GM23248 (cell line): ENCODE data around the gene ATF7IP. TPM values are rescaled to one million over a fixed set of nuclear protein-coding genes. Genes with fewer than 3 reads are reported as not detected.

Experiments used
- DNase-seq: peaks from one replicate; pipeline ENCODE4 v3.0.0-alpha.2; 2015
- H2AFZ ChIP-seq: fragments of 200-600 bp; sonication (generic); 2 replicates; pipeline ENCODE4 v1.6.1; 2016; ENCODE audit warnings: antibody characterized with exemption
- H3F3A ChIP-seq: fragments of 200-600 bp; sonication (generic); 2 replicates; pipeline ENCODE4 v1.6.1; 2016; ENCODE audit warnings: mild to moderate bottlenecking, antibody characterized with exemption, mixed run types; ENCODE audit not compliant: insufficient read depth
- H3K27ac ChIP-seq: fragments of 200-600 bp; sonication (generic); 2 replicates; pipeline ENCODE4 v1.5.1; 2016; ENCODE audit warnings: mild to moderate bottlenecking
- H3K27me3 ChIP-seq: fragments of 200-600 bp; sonication (generic); replicated peaks from 2 replicates; pipeline ENCODE4 v1.6.1; 2016; ENCODE audit warnings: mild to moderate bottlenecking; ENCODE audit not compliant: insufficient read depth
- H3K36me3 ChIP-seq: fragments of 200-600 bp; sonication (generic); 2 replicates; pipeline ENCODE4 v1.6.1; 2016; ENCODE audit warnings: low read depth, mild to moderate bottlenecking
- H3K4me1 ChIP-seq: fragments of 200-600 bp; sonication (generic); 2 replicates; pipeline ENCODE4 v1.6.1; 2016; ENCODE audit warnings: mild to moderate bottlenecking; ENCODE audit not compliant: insufficient read depth
- H3K4me2 ChIP-seq: fragments of 200-600 bp; sonication (generic); one replicate; pipeline ENCODE4 v1.6.1; 2016; ENCODE audit warnings: mild to moderate bottlenecking; ENCODE audit not compliant: unreplicated experiment
- H3K4me3 ChIP-seq: fragments of 200-600 bp; sonication (generic); 2 replicates; pipeline ENCODE4 v1.5.1; 2016; ENCODE audit warnings: mild to moderate bottlenecking
- H3K79me2 ChIP-seq: fragments of 200-600 bp; sonication (generic); 2 replicates; pipeline ENCODE4 v1.6.1; 2016; ENCODE audit warnings: mild to moderate bottlenecking; ENCODE audit not compliant: insufficient read depth
- H3K9ac ChIP-seq: fragments of 200-600 bp; sonication (generic); 2 replicates; pipeline ENCODE4 v1.6.1; 2016; ENCODE audit warnings: mild to moderate bottlenecking
- H3K9me2 ChIP-seq: fragments of 200-600 bp; sonication (generic); 2 replicates; pipeline ENCODE4 v1.6.1; 2016; ENCODE audit warnings: mixed run types, mild to moderate bottlenecking, moderate library complexity; ENCODE audit not compliant: insufficient read depth
- H3K9me3 ChIP-seq: fragments of 200-600 bp; sonication (generic); one replicate; pipeline ENCODE4 v1.6.1; 2017; ENCODE audit warnings: low read depth
- H4K20me1 ChIP-seq: fragments of 200-600 bp; sonication (generic); 2 replicates; pipeline ENCODE4 v1.6.0; 2016; ENCODE audit not compliant: insufficient read depth
- EZH2 ChIP-seq: fragments of 200-600 bp; sonication (generic); IDR thresholded peaks from 2 replicates; pipeline ENCODE4 v1.6.1; 2018; ENCODE audit warnings: antibody characterized with exemption, mild to moderate bottlenecking; ENCODE audit not compliant: insufficient read depth, poor library complexity, severe bottlenecking
- EZH2phosphoT487 ChIP-seq: fragments of 200-600 bp; sonication (generic); IDR thresholded peaks from 2 replicates; pipeline ENCODE4 v1.6.1; 2018; ENCODE audit warnings: antibody characterized with exemption, moderate library complexity, mild to moderate bottlenecking, low read depth; ENCODE audit not compliant: insufficient read depth
- WGBS, 2 experiments: methylation state at CpG; one replicate each; pipeline ENCODE4 v1.1.6; 2015 to 2017; ENCODE audit warnings: low lambda C conversion rate in 2 of 2, low coverage in 1 of 2; ENCODE audit errors: missing lambda C conversion rate in 2 of 2; 5-methylcytosine and 5-hydroxymethylcytosine counted together
- in situ Hi-C: fragments of 300-500 bp; cut with MboI; formaldehyde crosslinking; loops from 2 replicates; pipeline ENCODE4 v1.15.0; 2020
- polyA plus RNA-seq: library from polyadenylated mRNA; unstranded; fragments of >200 nt; fragmentation: Nextera tagmentation; extraction: Ambion mirVana; gene quantifications from 2 replicates; pipeline ENCODE4 v1.2.1, GENCODE V29; 2016
- total RNA-seq: library from RNA; depleted of rRNA; stranded (reverse); fragments of >200 nt; shearing (Covaris generic); gene quantifications from 2 replicates; pipeline ENCODE4 v1.2.3, GENCODE V29; 2014

ATF7IP gene
- total and polyA plus RNA-seq, 2 experiments from 2014 or later: 17.7 to 24.9 TPM

- peaks cover 99% of the 10 kb centered on the region for H3K79me2 ChIP-seq
- TF ChIP-seq EZH2phosphoT487 (no peak), EZH2 (no peak)
- in situ Hi-C loops: no loop called here
Observed at GRCh38 chr12:14422516-14423230, 57.2 kb downstream of the ATF7IP start.

GRCh38 chr12:14424545-14424944, 59.1 kb downstream of the ATF7IP start:
- Histone ChIP-seq H3K4me3 (no peak overlapping the region), H3F3A (no peaks in the 10 kb centered on the region; the same call in 1 of the 2 replicates), H3K27ac (no peak overlapping the region), H3K9ac (no peak overlapping the region), H2AFZ (no peak overlapping the region), H3K79me2 (peaks cover 99% of the 10 kb centered on the region), H3K27me3 (no peaks in the 10 kb centered on the region), H3K9me3 (no peaks in the 10 kb centered on the region), H3K36me3 (peaks cover 25% of the 10 kb centered on the region; the same call in 1 of the 2 replicates), H3K4me2 (no peak overlapping the region), H3K4me1 (no peaks in the 10 kb centered on the region), H4K20me1 (no peaks in the 10 kb centered on the region), H3K9me2 (no peaks in the 10 kb centered on the region)
- 100% methylated on average over 3 of the region's 3 CpGs for WGBS, 2 experiments
- TF ChIP-seq EZH2phosphoT487 (no peak), EZH2 (no peak)
- in situ Hi-C loops: no loop called here
- no peak for DNase-seq

More at GRCh38 chr12:14422516-14423230, 57.2 kb downstream of the ATF7IP start:
- Histone ChIP-seq H2AFZ (no peak overlapping the region), H3K4me3 (no peak overlapping the region), H3K27ac (no peak overlapping the region), H3K36me3 (peaks cover 21% of the 10 kb centered on the region; the same call in 1 of the 2 replicates), H3K27me3 (no peaks in the 10 kb centered on the region), H3K4me1 (peaks cover 15% of the 10 kb centered on the region), H3F3A (peaks cover 4% of the 10 kb centered on the region; the same call in 1 of the 2 replicates), H3K9me2 (no peaks in the 10 kb centered on the region), H3K4me2 (no peak overlapping the region), H4K20me1 (no peaks in the 10 kb centered on the region), H3K9me3 (no peaks in the 10 kb centered on the region), H3K9ac (no peak overlapping the region)
- WGBS, 2 experiments: 97 to 98% methylated on average over 4 of the region's 4 CpGs
- DNase-seq: no peak

GRCh38 chr12:14426792-14427191, 61.3 kb downstream of the ATF7IP start:
- no peak overlapping the region for H3K27ac ChIP-seq
- H4K20me1 ChIP-seq: no peaks in the 10 kb centered on the region
- no peak overlapping the region for H3K4me2 ChIP-seq
- no peaks in the 10 kb centered on the region for H3K4me1 ChIP-seq
- peaks cover 100% of the 10 kb centered on the region for H3K79me2 ChIP-seq
- H3K4me3 ChIP-seq: no peak overlapping the region
- no peak overlapping the region for H2AFZ ChIP-seq
- no peak for TF ChIP-seq EZH2phosphoT487
- no peak for TF ChIP-seq EZH2
- no peaks in the 10 kb centered on the region for H3K9me3 ChIP-seq
- no peak for DNase-seq
- no peaks in the 10 kb centered on the region for H3K9me2 ChIP-seq
- H3K36me3 ChIP-seq: peaks cover 35% of the 10 kb centered on the region; the same call in 1 of the 2 replicates
- H3F3A ChIP-seq: no peaks in the 10 kb centered on the region; the same call in 1 of the 2 replicates
- no peak overlapping the region for H3K9ac ChIP-seq
- no peaks in the 10 kb centered on the region for H3K27me3 ChIP-seq
- in situ Hi-C loops: no loop called here

- no peaks in the 10 kb centered on the region for H3K27me3 ChIP-seq
- H3K36me3 ChIP-seq: peaks cover 35% of the 10 kb centered on the region; the same call in 1 of the 2 replicates
- no peaks in the 10 kb centered on the region for H3K9me3 ChIP-seq
- TF ChIP-seq EZH2phosphoT487: no peak
- TF ChIP-seq EZH2: no peak
- H3K79me2 ChIP-seq: peaks cover 100% of the 10 kb centered on the region
- H3K27ac ChIP-seq: no peak overlapping the region
- WGBS, 2 experiments: 100% methylated on average over 1 of the region's 1 CpG
- H3K4me2 ChIP-seq: no peak overlapping the region
- H3K9me2 ChIP-seq: no peaks in the 10 kb centered on the region
- no peak overlapping the region for H3K4me3 ChIP-seq
- no peak overlapping the region for H2AFZ ChIP-seq
- in situ Hi-C loops: no loop called here
- H3K4me1 ChIP-seq: no peaks in the 10 kb centered on the region
- H4K20me1 ChIP-seq: no peaks in the 10 kb centered on the region
- no peak for DNase-seq
- H3F3A ChIP-seq: no peaks in the 10 kb centered on the region; the same call in 1 of the 2 replicates
- H3K9ac ChIP-seq: no peak overlapping the region
Observed at GRCh38 chr12:14427929-14428328, 62.4 kb downstream of the ATF7IP start.
